Measurements from ENCODE around the gene GPC6. TPM values are rescaled to one million over a fixed set of nuclear protein-coding genes. Genes with fewer than 3 reads are reported as not detected.

Gene GPC6
- total RNA-seq, 1 experiment from 2014 or later: not detected

DNA sequence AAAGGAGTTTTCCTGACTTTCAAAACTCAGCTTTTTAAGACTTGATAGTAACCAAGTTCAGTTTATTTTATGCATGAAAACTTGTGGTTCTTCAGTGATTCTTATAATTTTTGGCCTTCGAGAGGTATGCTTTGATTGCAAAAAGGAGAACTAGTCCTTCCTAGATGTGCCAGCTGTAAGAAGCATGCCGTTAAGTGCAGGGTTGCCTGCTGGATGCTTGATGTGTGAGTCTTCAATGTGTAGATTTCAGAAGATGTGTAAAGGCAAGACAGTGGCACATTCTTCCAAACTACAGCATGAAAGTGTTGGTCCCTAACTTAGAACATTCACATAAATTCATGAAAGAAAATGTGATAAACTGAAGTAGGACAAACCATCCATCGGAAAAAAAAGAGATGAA, 720.4 kb downstream of the GPC6 start:
- BruUV-seq (replicated peaks): no TSS peak
- Histone ChIP-seq H4K20me1 (ENCODE audit: insufficient read depth) (no peaks in the 10 kb centered on the region), H3K4me2 (no peak overlapping the region), H3F3A (ENCODE audit: insufficient read depth, low read depth) (no peaks in the 10 kb centered on the region), H3K9me2 (ENCODE audit: insufficient read depth) (no peaks in the 10 kb centered on the region), H3K27ac (no peak overlapping the region), H3K27me3 (ENCODE audit: insufficient read depth, low read depth) (no peaks in the 10 kb centered on the region), H3K9me3 (ENCODE audit: insufficient read depth, low read depth) (no peaks in the 10 kb centered on the region), H3K4me1 (replicated peaks; ENCODE audit: insufficient read depth) (no peaks in the 10 kb centered on the region), H3K4me3 (no peak overlapping the region), H3K36me3 (ENCODE audit: low read depth) (no peaks in the 10 kb centered on the region), H3K79me2 (ENCODE audit: low read depth) (no peaks in the 10 kb centered on the region), H2AFZ (no peak overlapping the region)
- no peak for DNase-seq
- POLR2A ChIA-PET (ENCODE audit: unreplicated experiment): no interaction called here
- CTCF ChIA-PET: no interaction called here
- intact Hi-C loops (cut with micrococcal nuclease; ENCODE audit: unreplicated experiment): no loop called here
- TF ChIP-seq EZH2 (IDR thresholded peaks at IDR 0.05; ENCODE audit: low read depth): no peak
- TF ChIP-seq, protein P1, sequence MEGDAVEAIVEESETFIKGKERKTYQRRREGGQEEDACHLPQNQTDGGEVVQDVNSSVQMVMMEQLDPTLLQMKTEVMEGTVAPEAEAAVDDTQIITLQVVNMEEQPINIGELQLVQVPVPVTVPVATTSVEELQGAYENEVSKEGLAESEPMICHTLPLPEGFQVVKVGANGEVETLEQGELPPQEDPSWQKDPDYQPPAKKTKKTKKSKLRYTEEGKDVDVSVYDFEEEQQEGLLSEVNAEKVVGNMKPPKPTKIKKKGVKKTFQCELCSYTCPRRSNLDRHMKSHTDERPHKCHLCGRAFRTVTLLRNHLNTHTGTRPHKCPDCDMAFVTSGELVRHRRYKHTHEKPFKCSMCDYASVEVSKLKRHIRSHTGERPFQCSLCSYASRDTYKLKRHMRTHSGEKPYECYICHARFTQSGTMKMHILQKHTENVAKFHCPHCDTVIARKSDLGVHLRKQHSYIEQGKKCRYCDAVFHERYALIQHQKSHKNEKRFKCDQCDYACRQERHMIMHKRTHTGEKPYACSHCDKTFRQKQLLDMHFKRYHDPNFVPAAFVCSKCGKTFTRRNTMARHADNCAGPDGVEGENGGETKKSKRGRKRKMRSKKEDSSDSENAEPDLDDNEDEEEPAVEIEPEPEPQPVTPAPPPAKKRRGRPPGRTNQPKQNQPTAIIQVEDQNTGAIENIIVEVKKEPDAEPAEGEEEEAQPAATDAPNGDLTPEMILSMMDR (conservative IDR thresholded peaks at IDR 0.05): no peak

DNA sequence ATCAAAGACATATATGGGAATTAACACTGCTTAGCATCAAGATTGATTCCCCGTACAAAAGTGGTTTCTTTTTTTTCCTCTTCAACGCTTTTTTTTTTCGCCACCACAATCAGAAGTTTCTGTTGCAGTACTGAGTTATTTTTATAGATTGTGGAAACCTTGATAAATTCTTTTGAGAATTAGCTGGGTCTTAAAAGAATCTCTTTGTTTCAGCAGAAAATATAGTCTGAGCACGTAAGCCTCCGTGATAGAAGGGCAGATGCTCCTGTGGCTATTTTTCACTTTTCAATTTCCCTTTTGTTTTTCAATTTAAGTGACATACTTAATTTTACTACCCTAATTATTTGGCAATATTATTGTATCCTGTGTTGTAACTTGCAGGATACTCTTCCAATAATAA, 721.0 kb downstream of the GPC6 start:
- CTCF ChIA-PET: no interaction called here
- intact Hi-C loops (cut with micrococcal nuclease; ENCODE audit: unreplicated experiment): no loop called here
- Histone ChIP-seq H3K4me1 (replicated peaks; ENCODE audit: insufficient read depth) (no peaks in the 10 kb centered on the region), H3K4me2 (no peak overlapping the region), H2AFZ (no peak overlapping the region), H4K20me1 (ENCODE audit: insufficient read depth) (no peaks in the 10 kb centered on the region), H3K9me3 (ENCODE audit: insufficient read depth, low read depth) (no peaks in the 10 kb centered on the region), H3K27me3 (ENCODE audit: insufficient read depth, low read depth) (no peaks in the 10 kb centered on the region), H3K4me3 (no peak overlapping the region), H3K79me2 (ENCODE audit: low read depth) (no peaks in the 10 kb centered on the region), H3K9me2 (ENCODE audit: insufficient read depth) (no peaks in the 10 kb centered on the region), H3K27ac (no peak overlapping the region), H3F3A (ENCODE audit: insufficient read depth, low read depth) (no peaks in the 10 kb centered on the region), H3K36me3 (ENCODE audit: low read depth) (no peaks in the 10 kb centered on the region)
- DNase-seq: no peak
- no peak for TF ChIP-seq EZH2 (IDR thresholded peaks at IDR 0.05; ENCODE audit: low read depth)
- TF ChIP-seq, protein P1 (conservative IDR thresholded peaks at IDR 0.05): no peak
- BruUV-seq (replicated peaks): no TSS peak
- POLR2A ChIA-PET (ENCODE audit: unreplicated experiment): no interaction called here

DNA sequence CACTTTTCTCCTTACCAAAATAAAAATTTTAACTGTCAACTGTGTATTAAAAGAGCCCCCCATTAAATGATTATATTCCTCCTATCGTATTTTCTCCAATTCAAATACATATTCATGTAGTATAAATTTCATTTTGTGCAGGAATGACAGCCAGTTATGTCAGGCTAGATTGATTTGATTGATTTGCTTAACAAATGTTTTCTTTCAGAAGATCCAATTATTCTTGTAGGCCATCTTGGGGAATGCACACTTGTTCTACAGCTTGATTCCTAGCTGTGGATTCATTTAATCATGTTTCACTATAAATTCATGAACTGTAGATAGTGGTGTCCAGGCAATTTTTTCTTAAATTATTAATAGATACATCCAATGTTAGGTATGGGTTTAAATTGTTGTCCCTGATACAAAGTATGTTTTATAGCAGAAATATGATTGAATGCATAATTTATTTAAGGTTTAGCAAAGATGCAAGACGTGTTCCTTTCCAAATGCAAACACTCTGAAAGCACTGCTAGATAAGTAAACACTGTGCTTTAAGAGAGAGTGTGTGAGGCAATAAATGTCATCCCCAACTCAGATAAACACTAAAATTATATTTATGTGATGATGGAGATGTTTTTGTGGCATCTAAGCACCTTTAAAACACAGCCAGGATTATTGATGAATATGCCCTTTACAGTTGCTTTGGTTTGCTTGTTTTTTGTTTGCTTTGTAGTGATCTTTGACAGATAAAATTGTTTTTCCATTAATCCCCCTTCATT, 721.7 kb downstream of the GPC6 start:
- H3K4me2 ChIP-seq: no peak overlapping the region
- ChIA-PET POLR2A (ENCODE audit: unreplicated experiment) (no interaction called here), CTCF (no interaction called here)
- H3K9me2 ChIP-seq (ENCODE audit: insufficient read depth): no peaks in the 10 kb centered on the region
- no peak overlapping the region for H3K27ac ChIP-seq
- no peak for DNase-seq
- H3F3A ChIP-seq (ENCODE audit: insufficient read depth, low read depth): no peaks in the 10 kb centered on the region
- no peaks in the 10 kb centered on the region for H3K27me3 ChIP-seq (ENCODE audit: insufficient read depth, low read depth)
- no peak overlapping the region for H2AFZ ChIP-seq
- H4K20me1 ChIP-seq (ENCODE audit: insufficient read depth): no peaks in the 10 kb centered on the region
- no peak for TF ChIP-seq EZH2 (IDR thresholded peaks at IDR 0.05; ENCODE audit: low read depth)
- TF ChIP-seq, protein P1 (conservative IDR thresholded peaks at IDR 0.05): no peak
- H3K9me3 ChIP-seq (ENCODE audit: insufficient read depth, low read depth): no peaks in the 10 kb centered on the region
- intact Hi-C loops (cut with micrococcal nuclease; ENCODE audit: unreplicated experiment): no loop called here
- H3K79me2 ChIP-seq (ENCODE audit: low read depth): no peaks in the 10 kb centered on the region
- no peak overlapping the region for H3K4me3 ChIP-seq
- no peaks in the 10 kb centered on the region for H3K4me1 ChIP-seq (replicated peaks; ENCODE audit: insufficient read depth)
- no TSS peak for BruUV-seq (replicated peaks)
- no peaks in the 10 kb centered on the region for H3K36me3 ChIP-seq (ENCODE audit: low read depth)
